ENCODE results near the gene MMP13.

Gene MMP13

GRCh38 chr11:102930451-102930850 lies 25.1 kb downstream of the MMP13 start:
- DNase-seq (ENCODE audit: low read depth), result no peak
- H3K4me3 ChIP-seq (ENCODE audit: low read length), result no peak overlapping the region
- TF ChIP-seq CTCF (IDR thresholded peaks at IDR 0.05; ENCODE audit: insufficient read depth, low read depth, low read length, missing control alignments), result no peak

GRCh38 chr11:102929972-102930371 lies 25.6 kb downstream of the MMP13 start:
- DNase-seq (ENCODE audit: low read depth), result peak; percentile 18
- no peak for TF ChIP-seq CTCF (IDR thresholded peaks at IDR 0.05; ENCODE audit: insufficient read depth, low read depth, low read length, missing control alignments)
- no peak overlapping the region for H3K4me3 ChIP-seq (ENCODE audit: low read length)

DNA sequence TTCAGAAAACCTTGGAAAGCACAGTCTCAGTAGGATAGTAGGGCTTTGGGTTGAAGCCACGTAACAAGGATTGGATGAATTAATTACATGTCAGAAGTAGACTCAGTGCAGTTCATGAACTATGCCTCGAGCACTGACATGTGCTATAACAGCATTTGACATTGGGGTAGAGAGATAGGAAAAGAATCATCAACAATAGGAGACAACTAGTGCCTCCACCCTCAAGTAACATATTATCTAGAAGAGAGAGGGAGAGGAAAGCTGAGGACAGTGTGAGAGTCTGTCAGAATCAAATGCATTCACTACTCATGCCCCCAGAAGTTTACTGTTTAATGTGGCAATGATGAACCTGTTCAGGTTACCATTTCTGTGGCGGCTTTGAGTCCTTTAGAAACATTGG lies 26.4 kb downstream of the MMP13 start:
- H3K4me3 ChIP-seq (ENCODE audit: low read length), result no peak overlapping the region
- TF ChIP-seq CTCF (IDR thresholded peaks at IDR 0.05; ENCODE audit: insufficient read depth, low read depth, low read length, missing control alignments), result no peak
- DNase-seq (ENCODE audit: low read depth), result no peak

DNA sequence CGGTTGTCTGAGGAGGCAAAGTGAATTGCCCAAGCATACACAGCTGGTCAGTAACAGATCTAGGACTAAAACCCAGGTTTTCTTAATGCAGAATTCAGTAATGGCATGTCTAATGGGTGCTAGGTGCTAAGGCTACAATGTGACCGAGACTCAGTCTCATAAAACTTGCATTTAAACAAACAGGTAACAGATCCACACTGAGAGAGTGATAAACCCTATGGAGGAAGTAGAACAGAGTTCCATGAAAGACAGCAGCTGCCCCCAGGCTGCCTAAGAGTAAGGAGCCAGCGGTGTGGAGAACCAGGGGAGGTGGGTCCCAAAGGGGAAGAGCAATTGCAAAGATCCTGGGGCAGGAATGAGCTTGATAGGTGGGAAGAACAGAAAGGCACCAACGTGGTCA lies 27.3 kb downstream of the MMP13 start:
- no peak for TF ChIP-seq CTCF (IDR thresholded peaks at IDR 0.05; ENCODE audit: insufficient read depth, low read depth, low read length, missing control alignments)
- no peak for DNase-seq (ENCODE audit: low read depth)

GRCh38 chr11:102927624-102927990 lies 27.9 kb downstream of the MMP13 start:
- DNase-seq (ENCODE audit: low read depth), result no peak
- TF ChIP-seq CTCF (IDR thresholded peaks at IDR 0.05; ENCODE audit: insufficient read depth, low read depth, low read length, missing control alignments), result no peak
- H3K4me3 ChIP-seq (ENCODE audit: low read length), result no peak overlapping the region

More for the DNA sequence above, 27.3 kb downstream of the MMP13 start:
- H3K4me3 ChIP-seq (ENCODE audit: low read length), result no peak overlapping the region

GRCh38 chr11:102926961-102927623 lies 28.4 kb downstream of the MMP13 start:
- no peak overlapping the region for H3K4me3 ChIP-seq (ENCODE audit: low read length)
- no peak for DNase-seq (ENCODE audit: low read depth)
- TF ChIP-seq CTCF (IDR thresholded peaks at IDR 0.05; ENCODE audit: insufficient read depth, low read depth, low read length, missing control alignments), result no peak

GRCh38 chr11:102926517-102926916 lies 29.0 kb downstream of the MMP13 start:
- no peak for TF ChIP-seq CTCF (IDR thresholded peaks at IDR 0.05; ENCODE audit: insufficient read depth, low read depth, low read length, missing control alignments)
- no peak overlapping the region for H3K4me3 ChIP-seq (ENCODE audit: low read length)
- DNase-seq (ENCODE audit: low read depth), result no peak
